Effector CD8-positive, alpha-beta T cell (primary cell): Measurements from ENCODE around the gene SLC6A7.
"Not testable (repeated sequence)": the region's sequence is repeated elsewhere in the genome, so short reads cannot be mapped to it uniquely, and the experiment has no call there.

Source experiments
- DNase-seq: peaks from one replicate; lab custom pipeline; 2025; lab: John Stamatoyannopoulos, UW

The SLC6A7 gene

DNA sequence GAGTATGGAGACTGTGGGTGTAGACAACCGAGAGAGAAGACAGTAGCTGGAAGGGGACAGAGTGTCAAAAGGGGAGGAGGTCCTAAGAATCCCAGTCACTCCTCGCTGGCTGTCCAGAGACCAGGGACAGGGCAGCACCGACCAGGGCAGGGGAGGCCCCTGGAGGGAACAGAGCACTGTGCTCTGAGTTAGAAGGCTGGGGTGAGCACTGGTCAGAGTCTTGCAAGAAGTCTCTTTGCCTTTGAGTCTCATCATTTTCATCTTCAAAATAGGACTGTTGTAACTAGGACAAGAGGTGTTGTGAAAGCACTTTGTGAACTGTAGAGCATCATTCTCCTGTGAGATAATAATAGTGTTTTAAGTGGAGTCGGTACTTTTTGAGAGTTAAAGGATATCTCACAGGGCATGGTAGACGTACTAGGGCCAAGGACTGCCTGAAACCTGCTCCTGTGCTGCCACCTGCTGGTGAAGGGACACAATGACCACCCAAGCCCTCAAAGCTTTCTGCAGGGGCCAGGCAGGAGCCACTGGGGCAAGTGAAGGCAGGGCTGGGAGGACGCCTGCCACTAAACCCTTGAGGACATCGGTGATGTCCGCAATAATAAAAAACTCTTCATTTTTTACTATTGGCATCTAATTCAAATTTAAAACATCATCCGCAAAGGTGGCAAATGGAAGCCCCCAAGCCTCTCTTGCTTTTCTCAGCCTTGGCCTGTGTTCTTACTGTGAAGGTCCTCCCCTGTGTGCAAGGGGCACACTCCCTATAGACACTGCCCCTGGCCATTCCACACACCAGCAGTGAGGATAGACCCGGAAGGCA, 28.2 kb downstream of the SLC6A7 start:
- peak; percentile 71 for DNase-seq

DNA sequence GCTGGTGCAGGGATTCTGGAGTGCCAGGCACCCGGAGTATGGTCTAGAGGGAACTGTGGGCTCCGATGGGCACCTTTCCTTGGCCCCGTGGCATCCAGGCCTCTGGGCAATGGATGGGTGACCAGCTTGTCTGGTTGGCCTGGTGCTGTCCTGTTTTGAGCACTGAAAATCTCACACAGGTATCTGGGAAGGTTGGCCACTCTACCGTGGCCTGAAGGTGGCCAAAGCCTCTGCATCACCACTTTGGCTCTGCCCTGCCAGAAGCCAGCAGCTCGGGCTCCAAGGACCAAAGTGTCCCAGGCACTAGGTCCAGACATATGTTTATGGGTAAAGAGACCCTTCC, 28.8 kb downstream of the SLC6A7 start:
- no peak for DNase-seq

DNA sequence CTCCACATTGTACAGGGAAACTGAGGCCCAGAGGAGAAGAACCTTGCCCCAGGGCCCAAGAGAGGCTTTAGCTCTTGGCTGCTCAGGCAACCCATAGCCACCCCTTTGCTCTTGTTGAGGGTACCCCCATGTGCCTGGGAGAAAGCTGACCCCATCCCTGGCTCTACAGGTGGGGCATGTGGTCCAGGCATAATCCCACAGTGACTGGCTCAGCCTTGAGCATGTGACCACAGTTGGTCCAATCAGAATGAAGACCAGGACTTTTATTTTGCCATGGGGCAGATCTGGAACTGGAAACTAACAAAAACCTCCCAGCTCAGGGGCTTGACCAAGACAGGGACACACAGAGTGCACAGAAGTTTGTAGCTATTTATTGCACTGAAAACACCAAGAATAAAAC, 29.3 kb downstream of the SLC6A7 start:
- no peak for DNase-seq

DNA sequence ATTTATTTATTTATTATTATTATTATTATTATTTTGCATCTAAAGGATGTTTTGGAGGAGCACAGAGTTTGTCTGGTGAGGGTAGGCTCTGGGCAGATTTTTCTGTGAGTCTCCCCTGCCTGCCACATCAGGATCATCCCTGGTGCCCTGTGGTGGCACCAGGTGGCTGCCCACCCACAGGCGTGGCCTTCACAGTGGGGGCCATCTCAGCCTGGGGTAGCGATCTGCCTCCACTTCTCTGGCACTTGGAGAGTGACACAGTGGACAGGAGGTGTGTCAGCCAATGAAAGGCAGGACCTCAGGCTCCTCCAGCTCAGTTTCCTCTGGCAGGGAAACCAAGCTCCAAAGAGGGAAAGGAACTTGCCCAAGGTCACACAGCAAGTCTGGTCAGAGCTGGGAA, 30.0 kb downstream of the SLC6A7 start:
- DNase-seq: no peak

DNA sequence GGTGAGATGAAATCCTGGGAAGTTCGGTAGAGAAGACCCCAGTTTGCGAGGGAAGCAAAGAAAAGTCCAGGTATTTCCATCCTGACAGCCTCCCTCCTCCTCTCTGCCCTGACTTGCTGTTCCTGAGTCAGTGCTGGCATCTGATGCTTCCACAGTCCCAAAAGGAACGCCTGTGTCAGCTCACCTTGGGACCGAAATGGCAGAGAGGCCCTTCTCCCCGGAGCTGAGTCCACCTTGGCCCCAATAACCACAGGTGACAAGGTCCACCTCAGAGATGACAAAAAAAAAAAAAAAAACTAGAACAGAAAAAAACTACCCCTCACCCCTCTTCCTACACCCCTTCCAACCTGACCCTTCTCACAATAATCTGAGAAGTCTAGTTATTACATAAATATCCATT, 31.6 kb downstream of the SLC6A7 start:
- DNase-seq: no peak

DNA sequence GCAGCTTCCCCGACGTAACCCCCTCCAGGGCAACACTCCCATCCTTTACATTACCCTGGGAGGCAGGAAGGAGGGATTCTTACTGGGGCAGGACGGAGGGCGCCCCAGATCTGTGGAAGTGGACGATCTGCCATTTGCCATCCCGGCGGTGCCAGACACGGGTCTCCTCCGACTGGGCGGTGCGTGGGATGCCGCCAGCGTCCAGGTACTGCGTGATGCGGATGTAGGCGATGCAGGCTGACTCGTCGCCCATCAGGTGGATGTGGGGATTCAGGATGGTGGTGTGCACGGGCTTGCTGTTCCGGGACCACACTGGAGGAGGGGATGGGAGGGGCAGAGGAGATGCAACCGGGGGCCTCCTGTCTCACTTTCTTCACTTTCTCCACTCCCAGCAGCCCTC, 33.0 kb downstream of the SLC6A7 start:
- DNase-seq: no peak

DNA sequence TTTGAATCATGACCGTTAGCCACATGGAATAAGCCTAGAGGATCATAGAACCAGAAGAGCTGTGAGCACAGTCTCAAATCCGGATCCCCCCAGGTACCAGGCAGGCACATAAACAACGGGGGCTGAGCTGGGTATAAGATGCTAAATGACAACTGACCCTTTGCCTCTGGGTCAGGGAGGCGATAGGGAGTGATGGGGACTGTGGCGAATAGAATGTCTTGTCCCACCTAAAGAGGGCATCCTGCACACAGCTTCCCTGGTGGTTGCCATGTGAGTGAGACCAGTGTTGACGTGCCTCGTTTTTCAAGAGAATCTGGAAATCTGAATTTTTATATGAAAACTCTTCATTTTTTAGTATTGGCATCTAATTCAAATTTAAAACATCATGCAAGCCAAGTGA, 33.6 kb downstream of the SLC6A7 start:
- DNase-seq: no peak

DNA sequence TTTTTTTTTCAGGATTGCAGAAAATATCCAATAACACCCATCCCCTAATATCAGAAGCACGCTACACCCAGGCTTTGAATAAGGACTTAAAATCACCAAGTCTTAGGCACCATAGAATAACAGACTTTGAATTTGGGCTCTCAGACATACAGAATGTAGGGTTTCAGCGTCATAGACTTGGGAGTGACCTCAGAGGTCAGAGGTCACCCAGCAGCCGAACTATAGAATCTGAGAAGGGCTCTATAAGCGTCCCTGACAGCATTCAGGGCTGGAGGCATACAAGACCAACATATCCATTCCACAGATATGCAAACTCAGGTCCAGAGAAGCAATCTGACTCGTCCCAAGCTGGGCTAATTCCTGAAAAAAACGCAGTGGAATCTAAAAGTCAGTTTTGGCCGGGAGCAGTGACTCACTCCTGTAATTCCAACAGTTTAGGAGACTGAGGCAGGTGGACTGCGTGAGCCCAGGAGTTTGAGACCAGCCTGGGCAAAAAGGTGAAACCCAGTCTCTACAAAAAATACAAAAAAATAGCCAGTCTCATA, 34.7 kb downstream of the SLC6A7 start:
- no peak for DNase-seq

DNA sequence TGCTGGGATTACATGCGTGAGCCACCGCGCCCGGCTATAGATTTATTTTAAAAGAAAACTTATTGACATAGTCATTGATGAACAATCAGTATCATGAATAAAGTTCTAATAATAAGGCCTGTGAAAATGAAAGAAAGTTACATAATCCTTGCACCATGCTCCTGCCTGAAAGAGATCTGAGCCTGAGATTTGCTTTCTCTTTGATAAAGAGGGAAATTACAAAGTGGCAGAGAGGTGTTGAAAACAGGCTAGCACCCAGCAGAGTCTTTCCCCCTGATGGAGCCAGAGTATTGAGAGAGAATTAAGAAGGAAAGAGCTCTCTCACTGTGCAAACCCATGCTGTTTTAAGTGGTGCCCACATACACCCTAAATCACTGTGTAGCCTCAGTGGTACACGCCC, 37.2 kb downstream of the SLC6A7 start:
- no peak for DNase-seq

DNA sequence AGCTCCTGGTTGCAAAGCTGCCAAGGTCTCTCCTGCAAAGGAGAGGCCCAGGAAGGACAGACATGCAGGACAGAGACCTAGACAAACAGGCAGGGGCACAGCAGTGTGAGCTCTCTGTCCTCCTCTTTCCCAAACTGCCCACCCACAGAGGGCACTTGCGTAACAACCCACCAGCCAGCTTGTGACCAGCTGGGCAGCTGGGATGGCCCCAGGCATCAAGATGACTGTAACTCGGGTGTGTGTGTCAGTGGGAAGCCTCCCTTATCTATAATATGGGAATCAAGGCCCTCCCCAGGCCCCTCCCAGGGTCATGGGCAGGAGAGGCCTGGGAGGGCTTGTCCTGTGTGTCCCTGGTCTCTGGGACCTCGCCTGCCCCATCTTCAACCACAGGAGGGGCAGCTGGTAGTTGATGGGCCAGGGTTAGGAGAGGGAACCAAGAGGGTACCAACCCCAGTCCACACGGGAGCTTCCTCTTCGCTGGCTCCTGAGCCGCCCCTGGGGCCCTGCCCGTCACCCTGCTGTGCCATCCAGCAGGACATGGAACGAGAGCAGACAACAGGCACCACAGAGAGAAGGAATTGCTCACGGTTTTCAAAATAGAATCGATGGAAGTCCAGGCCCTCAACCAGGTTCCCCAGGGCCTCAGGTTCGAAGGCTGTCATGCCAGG, 37.9 kb downstream of the SLC6A7 start:
- DNase-seq: no peak

DNA sequence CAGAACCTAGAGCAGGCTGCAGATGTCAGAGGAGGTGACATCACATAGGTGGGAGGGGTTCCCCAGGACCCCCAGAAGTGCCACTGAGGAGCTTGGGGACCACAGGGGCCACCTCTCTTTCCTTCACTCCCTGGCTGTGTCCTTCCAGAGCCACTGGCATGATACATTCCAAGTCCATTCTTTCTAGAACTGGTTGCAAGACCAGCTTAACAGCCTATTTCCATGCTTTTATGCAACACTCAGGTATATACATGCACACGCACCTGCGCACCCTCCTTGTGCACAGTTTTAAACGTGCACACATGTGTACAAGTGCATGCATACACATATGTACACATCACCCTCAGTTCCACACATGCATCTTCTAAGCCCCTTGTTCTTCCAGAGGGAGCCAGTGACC, 39.7 kb downstream of the SLC6A7 start:
- DNase-seq: no peak

DNA sequence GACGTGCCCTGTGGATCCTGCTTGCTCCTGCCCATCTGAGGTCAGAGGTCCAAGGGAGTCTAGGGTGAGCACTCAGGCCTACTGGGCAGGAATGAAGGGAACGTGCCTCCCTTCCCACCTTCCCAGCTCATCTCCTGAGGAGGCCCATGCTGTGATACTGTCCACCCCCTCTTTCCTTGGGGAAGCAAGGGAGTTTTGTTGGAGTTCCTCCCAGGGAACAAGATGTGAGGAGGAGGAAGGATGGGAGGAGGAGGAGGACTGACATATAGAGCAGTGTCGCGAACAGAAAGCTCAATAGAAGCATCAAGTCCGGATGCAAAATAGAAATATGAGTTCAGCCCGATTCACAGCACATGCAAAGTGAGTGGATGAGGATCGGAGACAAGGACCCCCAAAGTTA, 41.0 kb downstream of the SLC6A7 start:
- DNase-seq: no peak

DNA sequence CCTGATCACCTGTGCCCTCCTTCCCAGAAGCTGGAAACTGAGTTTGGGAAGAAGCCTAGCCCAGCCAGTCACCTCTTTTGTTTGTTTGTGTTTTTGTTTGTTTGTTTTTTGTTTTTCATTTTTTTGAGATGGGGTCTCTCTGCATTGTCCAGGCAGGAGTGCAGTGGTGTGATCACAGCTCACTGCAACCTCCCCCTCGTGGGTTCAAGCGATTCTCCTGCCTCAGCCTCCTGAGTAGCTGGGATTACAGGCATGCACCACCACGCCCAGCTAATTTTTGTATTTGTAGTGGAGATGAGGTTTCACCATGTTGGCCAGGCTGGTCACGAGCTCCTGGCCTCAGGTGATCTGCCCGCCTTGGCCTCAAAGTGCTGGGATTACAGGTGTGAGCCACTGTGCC, 43.8 kb downstream of the SLC6A7 start:
- not testable (repeated sequence) for DNase-seq

DNA sequence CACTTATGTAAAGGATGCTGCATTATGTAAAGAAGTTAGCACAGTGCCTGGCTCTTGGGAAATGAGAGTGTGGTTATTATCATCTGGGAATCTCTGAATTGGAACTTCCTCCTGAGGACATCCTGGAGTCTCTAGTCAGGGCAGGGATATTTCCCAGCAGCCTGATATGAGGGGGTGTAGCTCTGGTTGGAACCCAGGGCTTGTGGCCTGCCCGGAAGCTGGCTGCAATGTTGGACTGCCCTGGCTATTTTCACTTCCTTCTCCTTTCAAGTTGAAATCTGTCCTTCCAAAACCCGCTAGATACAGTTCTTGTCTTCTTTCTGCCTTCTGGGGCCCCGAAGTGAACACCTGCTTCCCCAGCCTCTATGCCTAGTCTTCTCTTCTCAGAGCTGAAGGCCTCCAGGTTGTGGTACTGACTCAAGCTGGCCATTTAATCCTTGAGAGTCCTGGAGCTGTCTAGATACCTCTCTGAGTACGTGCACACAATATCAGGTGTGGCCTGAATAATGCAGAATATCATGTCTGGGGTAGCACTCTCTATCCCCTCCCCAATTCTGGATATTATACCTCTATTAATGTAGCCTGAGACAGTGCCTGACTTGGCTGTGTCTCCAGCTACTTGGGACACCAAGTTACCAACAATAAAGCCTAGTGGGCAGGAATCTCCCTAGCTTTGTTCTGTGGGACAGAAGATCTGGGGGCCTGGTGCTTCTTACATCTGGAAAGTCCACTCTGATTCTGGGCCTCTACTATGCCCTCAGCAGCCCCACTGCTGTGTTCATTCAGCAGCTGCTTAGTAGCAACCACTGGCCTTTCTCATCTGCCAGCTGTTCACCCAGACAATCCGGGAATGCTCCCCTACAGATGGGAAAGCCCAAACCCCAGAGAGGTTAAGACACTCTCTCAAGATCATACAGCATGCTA, 45.0 kb downstream of the SLC6A7 start:
- DNase-seq: no peak

DNA sequence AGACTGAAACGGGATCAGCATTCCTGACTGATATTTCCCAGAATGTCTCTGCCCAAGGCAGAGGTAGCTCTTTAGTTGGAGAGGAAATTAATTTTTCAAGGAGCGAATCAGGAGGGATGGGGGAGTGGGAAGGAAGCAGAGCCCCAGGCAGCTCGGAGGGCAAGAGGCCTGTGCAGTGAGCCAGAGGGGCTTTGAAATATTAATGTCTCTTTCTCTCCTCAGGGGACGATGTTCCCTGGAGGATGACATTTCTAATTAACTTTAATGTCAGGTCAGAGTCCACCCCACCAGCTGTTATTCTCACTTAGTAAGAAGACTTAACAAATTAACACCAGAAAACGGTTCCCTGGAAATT, 45.6 kb downstream of the SLC6A7 start:
- DNase-seq: no peak

DNA sequence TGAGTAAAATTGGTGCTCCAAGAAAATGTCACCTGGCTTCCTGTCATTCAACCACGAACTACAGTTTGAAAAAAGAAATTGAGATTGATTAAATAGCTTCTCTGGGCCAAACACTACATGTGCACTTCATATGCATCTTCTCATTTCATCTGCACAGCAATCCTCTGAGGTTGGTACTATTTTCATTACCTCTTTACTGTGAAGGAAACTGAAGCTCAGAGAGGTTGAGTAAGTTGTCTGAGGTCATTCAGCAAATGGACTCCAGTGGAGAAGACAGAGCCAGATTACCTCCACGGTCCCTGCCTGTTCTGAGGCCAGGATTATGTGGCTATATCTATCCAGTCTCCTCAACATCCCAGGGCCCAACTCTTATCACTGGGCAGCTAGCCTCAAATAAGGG, 46.5 kb downstream of the SLC6A7 start:
- no peak for DNase-seq

DNA sequence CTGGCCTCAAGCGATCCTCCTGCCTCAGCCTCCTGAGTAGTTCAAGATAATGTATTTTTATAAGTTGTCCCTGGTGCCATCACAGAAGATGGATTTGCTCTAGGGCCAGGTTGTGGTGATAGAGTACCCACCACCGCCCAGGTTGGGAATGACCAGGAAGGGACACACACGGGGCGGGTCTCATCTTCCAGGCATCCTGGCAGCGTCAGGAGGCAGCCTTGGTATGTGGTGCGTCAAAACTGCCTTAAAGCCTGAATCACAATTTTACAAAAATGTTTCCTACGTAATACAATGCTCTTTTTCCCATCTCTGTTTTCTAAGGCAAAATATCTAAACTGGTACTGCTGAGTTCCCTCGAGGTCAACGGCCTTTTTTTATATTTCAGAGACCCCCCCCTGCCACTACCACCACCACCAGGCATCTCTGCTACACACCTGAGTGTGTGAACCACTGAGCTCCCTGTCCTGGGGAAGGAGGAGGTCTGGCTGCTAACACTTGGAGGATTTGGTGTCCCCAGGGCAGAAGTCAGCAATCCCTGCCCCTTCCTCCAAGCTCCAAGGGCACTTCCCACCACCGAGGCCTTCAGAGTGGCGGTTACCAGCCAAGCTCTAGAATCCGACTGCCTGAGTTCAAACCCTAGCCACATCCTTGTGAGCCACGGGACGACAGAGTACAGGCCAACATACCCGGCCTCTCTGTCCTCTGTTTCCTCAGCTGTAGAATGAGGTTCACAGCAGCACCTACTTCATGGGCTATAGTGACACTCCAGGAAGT, 47.3 kb downstream of the SLC6A7 start:
- DNase-seq: no peak

DNA sequence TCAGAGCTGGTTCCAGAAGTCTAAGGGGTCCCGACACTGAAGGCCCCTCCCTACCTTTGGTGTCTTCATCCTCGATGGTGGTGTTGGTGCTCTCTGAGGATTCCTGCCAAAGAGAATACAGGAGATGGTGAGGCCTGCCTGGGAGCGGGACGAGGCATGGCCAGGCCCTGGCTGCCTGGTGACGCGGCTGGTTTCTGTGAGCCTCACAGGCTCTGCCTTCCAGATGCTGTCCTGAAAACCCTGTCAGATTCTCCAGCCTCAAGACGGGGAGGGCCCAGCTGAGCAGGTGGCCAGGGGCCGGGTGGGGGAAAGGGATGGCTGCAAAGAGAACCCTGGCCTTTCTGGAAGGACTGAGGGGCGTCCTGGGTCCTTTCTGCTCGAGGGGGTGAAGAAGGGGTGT, 48.8 kb downstream of the SLC6A7 start:
- DNase-seq: no peak

DNA sequence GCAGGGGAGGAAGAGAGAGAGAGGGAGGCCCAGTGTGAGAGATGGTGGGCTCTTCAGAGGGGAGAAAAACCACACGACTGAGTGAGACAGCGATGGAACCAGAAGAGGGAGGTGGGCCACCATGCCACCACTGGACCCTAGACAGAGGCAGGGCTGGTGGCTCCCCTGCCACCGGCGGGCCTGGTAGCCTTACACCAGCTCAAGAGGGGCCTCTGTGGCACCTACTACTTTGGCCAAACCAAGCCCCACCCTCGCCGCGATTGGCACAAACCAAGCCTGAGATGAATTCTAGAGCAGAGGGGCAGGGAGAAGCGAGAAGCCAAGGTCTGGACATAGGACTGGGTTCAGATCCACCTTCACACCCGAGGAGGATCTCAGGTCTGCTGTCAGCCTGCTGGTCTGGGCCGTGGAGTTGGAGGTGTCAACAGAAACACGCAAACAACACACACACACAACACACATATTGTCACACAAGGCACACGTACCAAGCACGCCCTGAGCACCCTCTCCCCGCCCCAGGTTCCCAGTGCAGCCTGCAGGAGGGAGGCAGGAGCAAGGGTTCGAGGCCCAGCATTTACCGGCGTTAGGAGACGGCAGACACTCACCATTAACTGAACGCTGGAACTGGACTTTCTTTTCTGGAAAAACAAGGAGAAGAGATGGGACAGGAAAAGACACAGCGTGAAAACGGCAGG, 49.4 kb downstream of the SLC6A7 start:
- DNase-seq: no peak

DNA sequence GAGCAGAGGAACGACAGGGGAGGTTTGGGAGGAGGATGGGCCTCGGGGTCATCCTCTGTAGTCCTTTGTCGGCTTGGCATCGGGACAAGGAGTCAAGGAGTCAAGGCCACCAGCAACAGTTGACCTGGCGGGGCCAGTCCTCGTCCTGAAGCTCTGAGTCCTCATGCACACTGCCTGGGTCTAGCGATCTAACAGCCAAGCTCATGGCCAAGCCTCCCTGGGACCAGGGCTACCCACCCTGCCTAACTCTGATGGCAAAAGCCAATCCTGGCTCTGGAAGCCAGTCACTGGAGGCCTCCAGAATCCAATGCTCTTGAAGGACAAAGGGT, 49.9 kb downstream of the SLC6A7 start:
- DNase-seq: no peak
